HG02938 (cell line): ENCODE results near the gene TCF4.

Source experiments
- ATAC-seq: cut with Tn5 transposase; IDR thresholded peaks from one replicate; pipeline ENCODE4 v1.9.1; 2021; ENCODE audit warnings: mild to moderate bottlenecking, moderate library complexity; ENCODE audit not compliant: unreplicated experiment

Gene TCF4

DNA sequence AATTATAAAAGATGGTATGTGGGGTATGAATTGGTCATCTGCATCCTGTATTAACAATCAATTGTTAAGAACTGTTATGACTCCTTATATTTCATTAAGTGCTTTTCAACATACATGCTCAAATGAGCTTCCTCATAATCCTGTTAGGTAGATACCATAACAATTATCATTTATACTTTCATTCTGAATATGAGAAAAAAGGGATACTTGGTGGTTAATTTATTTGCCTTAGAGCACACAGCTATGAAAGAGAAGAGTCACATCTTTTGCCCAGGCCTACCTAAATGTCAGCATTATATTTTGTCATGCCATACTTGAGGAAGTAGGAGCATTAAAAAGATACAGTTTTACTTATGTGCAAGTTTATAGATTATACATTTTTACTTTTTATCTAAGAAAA lies 169.6 kb downstream of the TCF4 start:
- no peak for ATAC-seq

DNA sequence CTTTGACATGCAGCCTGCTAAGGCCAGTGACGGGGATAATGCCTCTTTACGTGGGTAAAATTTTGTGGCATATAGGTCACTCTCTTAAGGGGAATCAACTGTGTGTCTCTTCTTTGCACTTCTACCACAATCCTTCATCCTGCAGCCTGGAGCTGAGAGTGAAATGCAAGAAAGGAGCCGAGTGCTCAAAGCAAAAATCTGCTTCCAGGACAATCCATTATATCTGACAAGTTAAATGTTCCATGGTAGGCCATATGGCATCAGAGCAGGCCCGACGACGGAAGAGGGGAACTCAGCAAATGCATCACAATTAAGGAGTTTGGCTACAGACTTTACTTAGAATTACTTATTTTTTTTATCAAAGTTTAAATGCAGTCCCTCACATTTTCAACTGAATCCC lies 171.2 kb downstream of the TCF4 start:
- no peak for ATAC-seq

DNA sequence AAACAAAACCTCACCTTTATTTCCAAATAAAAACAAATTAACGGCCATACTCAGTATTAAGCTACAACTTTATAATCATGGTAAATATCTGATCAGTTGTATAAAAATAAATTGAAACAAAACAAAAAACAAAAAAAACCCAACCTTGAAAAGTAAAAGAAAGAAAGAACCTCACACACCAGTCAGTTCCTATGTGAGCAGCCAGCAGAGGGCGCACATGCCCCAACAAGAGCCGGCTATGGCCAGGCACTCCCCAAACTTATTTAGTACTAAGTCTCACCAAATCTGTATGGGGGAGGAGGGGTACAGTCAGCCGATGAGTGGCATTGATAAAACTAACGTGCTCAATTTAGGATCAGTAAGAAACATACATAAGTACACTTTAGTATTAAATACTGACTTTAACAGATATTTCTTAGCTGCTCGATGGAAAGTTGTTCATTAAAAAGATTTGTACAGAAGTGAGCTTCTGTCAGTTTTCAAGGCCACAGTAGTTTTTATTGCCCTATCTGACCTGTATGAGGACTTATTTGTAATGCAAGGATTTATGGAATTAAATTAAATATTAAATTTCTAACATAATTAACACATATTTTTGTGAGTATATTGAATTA lies 172.6 kb downstream of the TCF4 start:
- ATAC-seq, result peak; percentile 91

DNA sequence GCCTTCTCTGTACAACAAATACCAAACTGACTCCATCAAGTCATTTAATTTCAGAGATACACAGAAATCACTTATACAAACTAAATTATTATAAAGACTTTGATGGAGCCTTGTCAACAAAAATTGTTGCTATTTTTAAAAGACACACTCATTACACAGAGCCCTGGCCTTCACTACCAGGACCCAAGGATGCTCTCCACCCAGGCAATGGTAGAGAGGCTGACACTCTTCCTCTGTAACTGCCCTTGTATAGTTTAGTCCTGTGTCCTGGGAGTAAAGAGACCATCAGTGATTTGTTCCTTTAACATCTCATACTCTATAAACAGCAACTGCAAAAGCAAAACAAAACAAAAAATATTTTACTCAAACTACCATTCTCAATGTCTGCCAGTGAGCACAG lies 173.5 kb downstream of the TCF4 start:
- ATAC-seq, result no peak

GRCh38 chr18:55413474-55413873 lies 174.5 kb downstream of the TCF4 start:
- ATAC-seq, result no peak

GRCh38 chr18:55407774-55408535 lies 180.0 kb downstream of the TCF4 start:
- ATAC-seq, result no peak

DNA sequence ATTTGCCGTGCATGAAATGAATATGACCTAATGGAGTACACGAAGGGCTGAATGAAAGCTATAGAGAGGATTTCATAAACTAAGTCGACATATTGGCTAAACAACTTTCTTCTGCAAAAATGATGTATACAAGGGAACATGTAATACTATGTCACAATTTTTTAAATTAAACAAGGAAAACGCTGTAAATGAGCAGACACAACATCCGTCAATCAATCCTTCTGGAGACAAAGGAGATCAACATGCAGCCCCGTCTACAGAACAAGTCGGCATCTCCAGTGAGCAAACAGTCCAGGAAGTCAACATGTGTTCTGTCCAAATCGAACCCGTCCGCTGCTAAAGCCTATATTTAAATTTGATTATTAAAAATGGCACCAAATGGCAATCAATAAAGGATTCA lies 180.8 kb downstream of the TCF4 start:
- no peak for ATAC-seq

GRCh38 chr18:55406451-55406991 lies 181.5 kb downstream of the TCF4 start:
- ATAC-seq, result no peak

DNA sequence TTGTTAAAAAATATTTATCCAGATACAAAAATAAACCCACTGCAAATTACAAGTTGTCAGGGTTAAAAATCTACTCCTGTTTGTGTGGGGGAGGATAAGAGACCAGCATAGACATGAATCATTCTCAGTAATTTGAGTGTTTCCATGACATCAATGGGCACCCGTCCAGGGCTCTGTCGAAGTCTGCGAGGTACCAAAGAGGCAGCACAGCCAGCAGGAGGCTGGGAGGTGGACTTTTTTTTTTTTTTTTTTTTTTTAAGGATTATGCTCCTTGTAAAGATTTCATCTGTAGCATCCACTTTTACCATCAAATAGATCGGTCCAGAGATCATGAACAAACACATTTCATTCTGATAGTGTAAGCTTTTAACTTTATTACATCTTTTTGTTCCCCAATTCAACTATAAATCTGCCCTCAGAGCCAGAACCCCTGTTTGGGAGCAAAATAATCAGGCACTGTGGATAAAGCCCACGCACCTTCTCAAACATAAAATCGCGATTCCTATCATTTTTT lies 182.0 kb downstream of the TCF4 start:
- no peak for ATAC-seq

GRCh38 chr18:55405475-55405874 lies 182.5 kb downstream of the TCF4 start:
- no peak for ATAC-seq

GRCh38 chr18:55404832-55405465 lies 183.0 kb downstream of the TCF4 start:
- no peak for ATAC-seq

- ATAC-seq, result no peak
Measured at GRCh38 chr18:55404136-55404830, 183.7 kb downstream of the TCF4 start.

DNA sequence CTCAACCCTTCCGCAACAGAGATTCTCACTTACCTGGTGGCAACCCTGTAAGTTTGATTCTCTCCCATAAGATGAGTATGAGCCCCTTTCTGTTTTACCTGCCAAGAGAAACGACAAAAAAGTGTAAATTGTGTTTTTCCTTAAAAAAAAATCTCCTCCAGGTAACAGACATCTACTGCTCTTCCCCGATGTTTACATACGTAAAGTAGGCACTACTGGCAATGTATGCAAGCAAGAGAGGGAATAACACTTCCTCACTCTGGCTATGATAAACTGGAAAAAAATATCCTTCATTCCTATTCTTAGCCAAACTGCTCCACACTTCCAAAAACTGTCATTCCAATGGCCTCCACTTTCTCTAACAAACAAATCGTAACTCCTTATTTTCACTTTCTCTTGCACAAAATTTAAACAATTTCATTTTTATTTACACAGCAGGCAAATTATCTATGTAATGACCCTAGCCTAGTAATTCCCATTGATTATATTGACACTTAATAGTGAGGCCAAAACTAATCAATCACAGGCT lies 184.5 kb downstream of the TCF4 start:
- no peak for ATAC-seq

DNA sequence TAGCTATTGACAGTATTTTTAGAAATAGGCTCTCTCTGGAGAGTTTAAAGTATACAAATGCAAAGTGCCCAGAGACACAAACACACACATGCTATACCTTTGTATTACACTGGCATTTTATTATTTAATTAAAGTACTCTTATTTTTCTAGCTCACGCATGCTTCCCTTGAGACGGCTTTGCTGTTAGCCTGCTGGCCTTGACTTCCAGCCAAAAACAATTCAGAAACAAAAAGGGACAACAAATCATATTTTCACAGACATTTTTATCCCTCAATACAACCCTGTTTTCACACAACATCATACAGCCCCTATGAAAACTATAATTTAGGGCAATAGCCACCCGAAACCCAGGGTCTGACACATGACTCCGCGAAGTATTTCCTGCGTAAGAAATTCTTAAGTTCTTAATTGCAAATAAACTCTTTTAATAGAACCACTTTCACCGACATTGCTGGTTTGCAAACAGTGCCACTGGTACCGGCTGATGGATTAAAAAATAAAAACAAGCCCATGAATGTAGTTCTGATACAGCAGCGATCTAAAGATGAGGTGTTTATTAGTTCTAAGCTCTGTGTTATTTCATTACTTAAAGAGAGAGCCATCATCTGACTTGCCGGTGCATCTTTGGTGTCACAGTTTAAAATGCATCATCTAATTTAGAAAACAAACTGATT lies 185.1 kb downstream of the TCF4 start:
- no peak for ATAC-seq

- no peak for ATAC-seq
Measured at GRCh38 chr18:55401638-55402191, 186.3 kb downstream of the TCF4 start.

GRCh38 chr18:55400590-55401541 lies 187.1 kb downstream of the TCF4 start:
- ATAC-seq, result no peak

DNA sequence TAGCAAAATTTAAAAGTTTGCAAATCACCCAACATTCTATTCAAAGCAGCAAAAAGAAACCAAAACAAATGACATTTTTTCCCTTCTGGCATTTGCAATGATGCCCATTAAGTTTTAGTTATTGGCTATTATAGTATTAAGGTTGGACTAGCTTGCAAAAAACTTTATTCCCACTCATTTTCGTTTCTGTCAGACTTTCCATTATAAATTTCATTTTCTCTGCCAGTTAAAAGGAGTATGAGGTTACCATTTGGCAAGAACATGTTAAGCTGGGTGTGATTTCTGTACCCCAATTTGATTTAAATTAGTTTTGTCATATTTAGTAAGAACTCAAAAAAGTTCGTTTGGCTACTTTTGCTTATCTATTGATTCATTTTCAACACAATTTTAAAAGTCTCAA lies 187.9 kb downstream of the TCF4 start:
- ATAC-seq, result no peak

DNA sequence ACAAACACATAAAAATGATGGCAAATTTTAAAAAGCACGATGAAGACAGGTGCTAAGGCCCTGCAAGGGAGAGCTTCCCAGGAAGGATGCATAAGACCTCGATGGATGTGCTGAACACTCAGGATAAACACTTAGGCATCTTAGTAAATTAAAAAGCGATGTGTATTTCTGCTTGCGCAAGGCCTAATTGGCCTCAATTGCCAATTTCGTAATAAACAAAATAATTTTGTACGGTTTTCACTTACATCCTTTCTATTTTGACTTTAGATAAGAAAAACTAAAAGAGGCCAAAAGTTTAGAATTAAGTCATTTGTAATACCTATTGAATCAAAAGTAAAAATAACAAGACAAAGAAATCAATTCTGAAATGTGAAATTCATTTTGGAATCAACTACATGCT lies 189.1 kb downstream of the TCF4 start:
- no peak for ATAC-seq

- no peak for ATAC-seq
Measured at GRCh38 chr18:55396979-55397378, 191.0 kb downstream of the TCF4 start.
